GM18873 (cell line): Measurements from ENCODE around the gene ZNF22.
A peak's percentile ranks its signal among the peaks of the same experiment; 100 is the strongest.

Source experiments
- ATAC-seq: cut with Tn5 transposase; IDR thresholded peaks from one replicate; pipeline ENCODE4 v1.9.1; 2021; ENCODE audit warnings: mild to moderate bottlenecking, moderate library complexity, moderate number of reproducible peaks; ENCODE audit not compliant: unreplicated experiment, low FRiP score

The ZNF22 gene

GRCh38 chr10:44988957-44989585 is 11.7 kb upstream of the ZNF22 start:
- no peak for ATAC-seq

GRCh38 chr10:44989597-44990301 is 11.0 kb upstream of the ZNF22 start:
- ATAC-seq, result no peak

GRCh38 chr10:44990302-44990655 is 10.4 kb upstream of the ZNF22 start:
- no peak for ATAC-seq

GRCh38 chr10:44990965-44991364 is 9.8 kb upstream of the ZNF22 start:
- ATAC-seq, result no peak

- ATAC-seq, result no peak
Observed at GRCh38 chr10:44991571-44991970, 9.2 kb upstream of the ZNF22 start.

GRCh38 chr10:44992070-44992731 is 8.5 kb upstream of the ZNF22 start:
- no peak for ATAC-seq

GRCh38 chr10:44992732-44993225 is 7.9 kb upstream of the ZNF22 start:
- no peak for ATAC-seq

GRCh38 chr10:44993226-44993921 is 7.3 kb upstream of the ZNF22 start:
- no peak for ATAC-seq

- no peak for ATAC-seq
Observed at GRCh38 chr10:44993922-44994751, 6.6 kb upstream of the ZNF22 start.

- no peak for ATAC-seq
Observed at GRCh38 chr10:44994752-44995530, 5.8 kb upstream of the ZNF22 start.

GRCh38 chr10:44995581-44995913 is 5.2 kb upstream of the ZNF22 start:
- no peak for ATAC-seq

- no peak for ATAC-seq
Observed at GRCh38 chr10:44995914-44996669, 4.6 kb upstream of the ZNF22 start.

GRCh38 chr10:44997105-44997748 is 3.5 kb upstream of the ZNF22 start:
- no peak for ATAC-seq

- no peak for ATAC-seq
Observed at GRCh38 chr10:44998146-44998631, 2.5 kb upstream of the ZNF22 start.

- ATAC-seq, result no peak
Observed at GRCh38 chr10:45000138-45000751, 478 bp upstream of the ZNF22 start.

- ATAC-seq, result peak; percentile 70
Observed at GRCh38 chr10:45001381-45002148, 842 bp downstream of the ZNF22 start.

GRCh38 chr10:45003432-45004000 is 2.8 kb downstream of the ZNF22 start:
- ATAC-seq, result no peak
